ENCODE data around the gene TRIM2. TPM values are rescaled to one million over a fixed set of nuclear protein-coding genes. Genes with fewer than 3 reads are reported as not detected.

TRIM2 gene
- 2.4 TPM for total RNA-seq (2013)
- polyA plus RNA-seq (under 1 TPM; 0.50 to 0.96 (median 0.76) TPM), polyA minus RNA-seq (1.2 and 3.0 TPM in 2 replicates), total RNA-seq (0.77 to 9.6 (median 2.5) reads per million in 11 experiments)

- H3K9ac ChIP-seq (ENCODE audit: insufficient read depth, low read length, poor library complexity, severe bottlenecking) = no peak within 1 kb of the TSS
- no peak within 1 kb of the TSS for H3K27ac Mint-ChIP-seq
- intact Hi-C loops (cut with micrococcal nuclease) = no loop called here
These were observed at the start of gene TRIM2 for GRCh38 chr4:153204247-153204671. Gene TRIM2 (plus strand): TSS chr4:153204443. CDS start chr4:153204531, 88 bp downstream.

GRCh38 chr4:153155686-153156085 is 48.6 kb upstream of the TRIM2 start:
- intact Hi-C loops (cut with micrococcal nuclease) = loop anchor here in 1 of 2 donors (10.0 kb wide), 1 partner anchor 189 kb away; the partner anchor contains the start of gene MND1
- Histone ChIP-seq H3K9ac (ENCODE audit: insufficient read depth, low read length, poor library complexity, severe bottlenecking) (no peak overlapping the region), H3K4me2 (replicated peaks; ENCODE audit: extremely low read depth, low read length, poor library complexity, severe bottlenecking) (no peak overlapping the region), H3K27me3 (ENCODE audit: control insufficient read depth in 2 of 2, insufficient read depth in 2 of 2, low read length in 2 of 2) (peaks cover 2 to 7% of the 10 kb centered on the region in 2 donors), H3K79me2 (ENCODE audit: insufficient read depth, low read length) (no peaks in the 10 kb centered on the region), H3K4me1 (ENCODE audit: control insufficient read depth in 1 of 2, insufficient read depth in 2 of 2, low read length in 2 of 2) (peaks cover 32 to 46% of the 10 kb centered on the region in 2 donors), H3K4me3 (replicated peaks in 1 of 3; ENCODE audit: low read depth in 2 of 3, low read length in 3 of 3) (no peak overlapping the region), H3K36me3 (replicated peaks in 1 of 2; ENCODE audit: control insufficient read depth in 1 of 2, insufficient read depth in 2 of 2, low read length in 2 of 2) (no peaks in the 10 kb centered on the region), H3K9me3 (replicated peaks in 1 of 2; ENCODE audit: control insufficient read depth in 1 of 2, insufficient read depth in 1 of 2, low read length in 2 of 2) (no peaks in the 10 kb centered on the region), H4K20me1 (ENCODE audit: insufficient read depth, low read length) (no peaks in the 10 kb centered on the region), H2AFZ (ENCODE audit: insufficient read depth, low read depth, low read length, poor library complexity, severe bottlenecking) (no peak overlapping the region), H3K27ac (ENCODE audit: low read depth in 1 of 2, low read length in 2 of 2) (no peak overlapping the region)
- 100% methylated on average over 1 of the region's 1 CpG for whole genome bisulfite sequencing (ENCODE audit: insufficient coverage)
- no peak for DNase-seq
- H3K36me3 Mint-ChIP-seq = no peaks in the 10 kb centered on the region
- H3K4me1 Mint-ChIP-seq = peaks cover 37% of the 10 kb centered on the region
- no peak for TF ChIP-seq CTCF (IDR thresholded peaks at IDR 0.05)
- no peak overlapping the region for H3K4me3 Mint-ChIP-seq
- no peak overlapping the region for H3K27ac Mint-ChIP-seq
- H3K27me3 Mint-ChIP-seq (ENCODE audit: low read depth in 3 of 3) = peaks cover 22 to 32% (median 26%) of the 10 kb centered on the region in 3 donors
- H3K9me3 Mint-ChIP-seq = peaks cover 0 to 1% (median 0%) of the 10 kb centered on the region in 7 donors

More at GRCh38 chr4:153204247-153204671, at the start of gene TRIM2:
- no peak for TF ChIP-seq CTCF (IDR thresholded peaks at IDR 0.05)
- H3K27me3 ChIP-seq (ENCODE audit: control insufficient read depth in 2 of 2, insufficient read depth in 2 of 2, low read length in 2 of 2) = no peaks in the 10 kb centered on the region
- no peak within 1 kb of the TSS for H3K27ac ChIP-seq (ENCODE audit: low read depth in 1 of 2, low read length in 2 of 2)
- no peaks in the 10 kb centered on the region for H3K9me3 ChIP-seq (replicated peaks in 1 of 2; ENCODE audit: control insufficient read depth in 1 of 2, insufficient read depth in 1 of 2, low read length in 2 of 2)
- H3K4me3 ChIP-seq (replicated peaks in 1 of 3; ENCODE audit: low read depth in 2 of 3, low read length in 3 of 3) = no peak within 1 kb of the TSS
- H3K36me3 ChIP-seq (replicated peaks in 1 of 2; ENCODE audit: control insufficient read depth in 1 of 2, insufficient read depth in 2 of 2, low read length in 2 of 2) = no peaks in the 10 kb centered on the region
- no peaks in the 10 kb centered on the region for H3K4me1 ChIP-seq (ENCODE audit: control insufficient read depth in 1 of 2, insufficient read depth in 2 of 2, low read length in 2 of 2)
- Mint-ChIP-seq H3K4me1 (no peaks in the 10 kb centered on the region), H3K36me3 (no peaks in the 10 kb centered on the region), H3K9me3 (no peaks in the 10 kb centered on the region), H3K4me3 (no peak within 1 kb of the TSS), H3K27me3 (ENCODE audit: low read depth in 3 of 3) (peaks cover 0 to 10% (median 8%) of the 10 kb centered on the region in 3 donors)
- 80% methylated on average over 10 of the region's 11 CpGs for WGBS (ENCODE audit: insufficient coverage)
- DNase-seq = no peak
- no peaks in the 10 kb centered on the region for H4K20me1 ChIP-seq (ENCODE audit: insufficient read depth, low read length)
- H3K4me2 ChIP-seq (replicated peaks; ENCODE audit: extremely low read depth, low read length, poor library complexity, severe bottlenecking) = no peak within 1 kb of the TSS
- H3K79me2 ChIP-seq (ENCODE audit: insufficient read depth, low read length) = no peaks in the 10 kb centered on the region
- no peak within 1 kb of the TSS for H2AFZ ChIP-seq (ENCODE audit: insufficient read depth, low read depth, low read length, poor library complexity, severe bottlenecking)

Data from CD14-positive monocyte (primary cell).